Activated CD4-positive, alpha-beta memory T cell treated with anti-CD3 and anti-CD28 coated beads for 36 hours (primary cell): ENCODE data around the gene PAQR8. TPM values are rescaled to one million over a fixed set of nuclear protein-coding genes. Genes with fewer than 3 reads are reported as not detected.
"Not testable (repeated sequence)": the region's sequence is repeated elsewhere in the genome, so short reads cannot be mapped to it uniquely, and the experiment has no call there.

Experiments used
- CTCF ChIA-PET: fragments of 350-600 bp; sonication (Branson Sonifier 250); formaldehyde crosslinking; loops from one replicate; lab custom pipeline; 2021; ENCODE audit warnings: antibody characterized with exemption, inconsistent platforms; lab: Charles Lee
- POLR2A ChIA-PET: fragments of 350-600 bp; sonication (Branson Sonifier 250); formaldehyde crosslinking; loops from one replicate; lab custom pipeline; 2021; ENCODE audit warnings: antibody characterized with exemption; lab: Charles Lee
- DNase-seq: peaks from one replicate; pipeline ENCODE4 v3.0.0-alpha.2; 2020
- H3K27ac Mint-ChIP-seq: one replicate; pipeline ENCODE4 v1.8.0; 2021; ENCODE audit warnings: mixed read lengths
- H3K27me3 Mint-ChIP-seq: one replicate; pipeline ENCODE4 v1.8.0; 2021; ENCODE audit warnings: mixed read lengths
- H3K36me3 Mint-ChIP-seq: one replicate; pipeline ENCODE4 v1.8.0; 2021; ENCODE audit warnings: mixed read lengths
- H3K4me1 Mint-ChIP-seq: one replicate; pipeline ENCODE4 v1.8.0; 2021; ENCODE audit warnings: low read depth, mixed read lengths
- H3K4me3 Mint-ChIP-seq: one replicate; pipeline ENCODE4 v1.8.0; 2021; ENCODE audit warnings: mild to moderate bottlenecking, mixed read lengths
- H3K9me3 Mint-ChIP-seq: one replicate; pipeline ENCODE4 v1.8.0; 2021; ENCODE audit warnings: mixed read lengths
- intact Hi-C: fragments of 100-400 bp; cut with micrococcal nuclease; formaldehyde crosslinking; loops from one replicate; pipeline ENCODE4 v1.15.1; 2023
- total RNA-seq, 2 experiments: library from RNA; stranded (reverse); gene quantifications; one replicate each; pipeline ENCODE4 v1.2.3, GENCODE V29; 2021

The PAQR8 gene
- total RNA-seq, 2 experiments from 2014 or later = 11.2 to 12.2 TPM

- H3K27ac Mint-ChIP-seq = no peak overlapping the region
- DNase-seq = no peak
- ChIA-PET POLR2A (no interaction called here), CTCF (interaction anchor here (1.2 kb wide), 1 partner anchor 264 kb away, joined by 3 read pairs; no protein-coding TSS in a partner anchor)
- H3K36me3 Mint-ChIP-seq = no peaks in the 10 kb centered on the region
- intact Hi-C loops = loop anchor here (10.0 kb wide), 1 partner anchor 88 kb away; no protein-coding TSS in a partner anchor
- H3K27me3 Mint-ChIP-seq = no peaks in the 10 kb centered on the region
- H3K4me1 Mint-ChIP-seq = no peaks in the 10 kb centered on the region
- H3K9me3 Mint-ChIP-seq = no peaks in the 10 kb centered on the region
- H3K4me3 Mint-ChIP-seq = no peak overlapping the region
Measured at GRCh38 chr6:52426667-52427066, 64.7 kb downstream of the PAQR8 start.

DNA sequence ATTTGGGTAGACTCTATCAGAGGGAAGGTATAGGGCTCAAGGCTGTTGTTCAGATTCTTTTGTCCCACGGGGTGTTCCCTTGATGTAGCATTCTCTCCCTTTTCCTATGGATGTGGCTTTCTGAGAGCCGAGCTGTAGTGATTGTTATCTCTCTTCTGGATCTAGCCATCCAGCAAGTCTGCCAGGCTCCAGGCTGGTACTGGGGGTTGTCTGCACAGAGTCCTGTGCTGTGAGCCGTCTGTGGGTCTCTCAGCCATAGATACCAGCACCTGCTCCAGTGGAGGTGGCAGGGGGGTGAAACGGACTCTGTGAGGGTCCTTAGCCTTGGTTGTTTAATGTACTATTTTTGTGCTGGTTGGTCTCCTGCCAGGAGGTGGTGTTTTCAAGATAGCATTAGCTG lies 71.3 kb downstream of the PAQR8 start:
- H3K4me3 Mint-ChIP-seq, POLR2A ChIA-PET, DNase-seq, intact Hi-C loops, H3K4me1 Mint-ChIP-seq, H3K9me3 Mint-ChIP-seq, H3K36me3 Mint-ChIP-seq, H3K27me3 Mint-ChIP-seq, H3K27ac Mint-ChIP-seq: not testable (repeated sequence)
- CTCF ChIA-PET = interaction anchor here (1.2 kb wide), 1 partner anchor 219 kb away, joined by 5 read pairs; no protein-coding TSS in a partner anchor

GRCh38 chr6:52435345-52435744 lies 73.4 kb downstream of the PAQR8 start:
- Mint-ChIP-seq H3K36me3 (peaks cover 2% of the 10 kb centered on the region), H3K4me1 (no peaks in the 10 kb centered on the region), H3K4me3 (no peak overlapping the region), H3K27me3 (no peaks in the 10 kb centered on the region), H3K27ac (no peak overlapping the region), H3K9me3 (no peaks in the 10 kb centered on the region)
- ChIA-PET CTCF (no interaction called here), POLR2A (no interaction called here)
- intact Hi-C loops = no loop called here
- no peak for DNase-seq

DNA sequence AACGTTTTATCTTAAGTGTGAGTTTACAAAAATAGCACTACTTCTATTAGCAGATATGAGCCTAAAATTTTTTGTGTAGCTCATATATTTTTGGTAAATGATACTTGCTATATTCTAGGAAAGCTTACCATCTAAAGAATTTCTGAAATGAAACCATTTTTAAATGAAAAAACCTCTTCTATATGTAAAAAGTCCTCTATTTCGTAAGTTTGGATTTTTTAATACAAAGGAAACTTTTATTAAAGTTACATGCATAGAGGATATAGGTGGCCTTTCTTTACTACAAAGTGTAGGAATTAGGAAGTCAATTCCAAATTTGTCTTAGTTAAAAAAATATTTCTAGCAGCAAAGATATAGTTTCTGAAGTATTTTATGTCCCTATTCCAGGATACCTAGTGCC lies 77.0 kb downstream of the PAQR8 start:
- intact Hi-C loops = no loop called here
- H3K27ac Mint-ChIP-seq = no peak overlapping the region
- H3K9me3 Mint-ChIP-seq = peaks cover 3% of the 10 kb centered on the region
- POLR2A ChIA-PET = no interaction called here
- no peaks in the 10 kb centered on the region for H3K4me1 Mint-ChIP-seq
- no peaks in the 10 kb centered on the region for H3K27me3 Mint-ChIP-seq
- H3K4me3 Mint-ChIP-seq = no peak overlapping the region
- peaks cover 2% of the 10 kb centered on the region for H3K36me3 Mint-ChIP-seq
- no peak for DNase-seq
- CTCF ChIA-PET = interaction anchor here (0.6 kb wide), 1 partner anchor 15 kb away, joined by 3 read pairs; no protein-coding TSS in a partner anchor

DNA sequence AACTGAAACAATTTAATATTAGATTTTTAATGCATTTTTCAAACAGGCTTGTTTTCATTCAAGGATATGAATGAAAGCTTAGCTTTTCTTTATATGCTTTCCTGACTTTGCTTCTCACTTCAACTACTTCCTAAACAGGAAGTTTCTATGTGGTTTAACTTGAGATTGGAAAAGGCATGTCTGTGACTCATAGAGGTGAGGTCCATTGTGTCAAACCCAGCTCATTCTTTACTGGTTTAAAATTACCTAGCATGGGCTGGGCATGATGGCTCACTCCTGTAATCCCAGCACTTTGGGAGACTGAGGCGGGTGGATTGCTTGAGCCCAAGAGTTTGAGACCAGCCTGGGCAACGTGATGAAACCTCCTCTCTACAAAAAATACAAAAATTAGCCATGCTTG lies 92.6 kb downstream of the PAQR8 start:
- H3K36me3 Mint-ChIP-seq = peaks cover 16% of the 10 kb centered on the region
- POLR2A ChIA-PET = no interaction called here

GRCh38 chr6:52457096-52457495 lies 95.1 kb downstream of the PAQR8 start:
- Mint-ChIP-seq H3K27ac (no peak overlapping the region), H3K36me3 (peaks cover 2% of the 10 kb centered on the region), H3K9me3 (peaks cover 3% of the 10 kb centered on the region), H3K4me1 (no peaks in the 10 kb centered on the region), H3K4me3 (no peak overlapping the region), H3K27me3 (no peaks in the 10 kb centered on the region)
- no peak for DNase-seq
- CTCF ChIA-PET = no interaction called here
- intact Hi-C loops = no loop called here
- POLR2A ChIA-PET = no interaction called here

More for the DNA sequence above, 92.6 kb downstream of the PAQR8 start:
- Mint-ChIP-seq H3K4me3 (no peak overlapping the region), H3K9me3 (peaks cover 18% of the 10 kb centered on the region), H3K27ac (no peak overlapping the region), H3K27me3 (no peaks in the 10 kb centered on the region), H3K4me1 (no peaks in the 10 kb centered on the region)
- CTCF ChIA-PET = interaction anchor here (1.6 kb wide), 1 partner anchor 198 kb away, joined by 4 read pairs; no protein-coding TSS in a partner anchor
- intact Hi-C loops = no loop called here
- DNase-seq = no peak

Other genes starting within 250 kb of the PAQR8 start
- 10 to 100 TPM; 33.7 to 35.3 TPM for gene IL17A, start 175.8 kb upstream of the PAQR8 start, total RNA-seq
- 100 to 1,000 TPM; 113 to 119 TPM for gene IL17F, start 117.7 kb upstream of the PAQR8 start, total RNA-seq
- 100 to 1,000 TPM; 231 to 244 TPM for gene MCM3, start 77.4 kb upstream of the PAQR8 start, total RNA-seq
- gene EFHC1, start 58.2 kb downstream of the PAQR8 start, total RNA-seq = 1 to 10 TPM; 1.9 to 3.1 TPM
- gene TRAM2, start 214.9 kb downstream of the PAQR8 start, total RNA-seq = 1 to 10 TPM; 2.4 to 2.6 TPM